Uterus (tissue), 4 donors: ENCODE data around the gene TPO. TPM values are rescaled to one million over a fixed set of nuclear protein-coding genes. Genes with fewer than 3 reads are reported as not detected.

Source experiments
- DNase-seq, 2 donors: peaks; one replicate each; pipeline ENCODE4 v3.0.0-alpha.2; 2019 to 2020
- H3K27ac ChIP-seq, 2 donors: fragments of 200-600 bp; sonication (generic); 1 replicate in 1 of 2; 2 replicates in 1 of 2; pipeline ENCODE4 v1.5.1; 2016 to 2018
- H3K27me3 ChIP-seq, 2 donors: fragments of 200-600 bp; sonication (generic); one replicate each; pipeline ENCODE4 v1.5.1; 2018 to 2019; ENCODE audit warnings: control low read depth in 1 of 2
- H3K36me3 ChIP-seq, 2 donors: fragments of 200-600 bp; sonication (generic); one replicate each; pipeline ENCODE4 v1.5.1; 2019; ENCODE audit warnings: control low read depth in 1 of 2
- H3K4me1 ChIP-seq, 2 donors: fragments of 200-600 bp; sonication (generic); one replicate each; pipeline ENCODE4 v1.5.1; 2018 to 2019; ENCODE audit warnings: control low read depth in 1 of 2
- H3K4me3 ChIP-seq, 2 donors: fragments of 200-600 bp; sonication (generic); 1 replicate in 1 of 2; 2 replicates in 1 of 2; pipeline ENCODE4 v1.5.1; 2018 to 2019; ENCODE audit warnings: mild to moderate bottlenecking in 1 of 2
- H3K9me3 ChIP-seq, 2 donors: fragments of 200-600 bp; sonication (generic); one replicate each; pipeline ENCODE4 v1.5.1; 2019; ENCODE audit warnings: control low read depth in 1 of 2
- POLR2A ChIP-seq, 2 donors: fragments of 450-650 bp; IDR thresholded peaks; one replicate each; pipeline ENCODE4 v1.6.1; 2016; ENCODE audit warnings: antibody characterized with exemption in 2 of 2, mild to moderate bottlenecking in 1 of 2, moderate library complexity in 1 of 2
- intact Hi-C: fragments of 100-400 bp; cut with DNase I; formaldehyde crosslinking; loops from one replicate; pipeline ENCODE4 v1.15.1; 2023; ENCODE audit warnings: low total_unique reads
- total RNA-seq, 4 donors: library from RNA; depleted of rRNA in 3 of 4; stranded (reverse); fragments of >200 nt in 3 of 4; gene quantifications; one replicate each; pipeline versions ENCODE4 v1.1.0 to v1.2.4, GENCODE V29; 2014 to 2023
- TF ChIP-seq, protein P1 (sequence below), 4 experiments: fragments of 200-600 bp in 2 of 4; fragments of 450-650 bp in 2 of 4; sonication (generic) in 2 of 4; IDR thresholded peaks; one replicate each; pipeline ENCODE4 v1.5.1; 2016 to 2019; ENCODE audit warnings: antibody characterized with exemption in 4 of 4, mild to moderate bottlenecking in 2 of 4, moderate library complexity in 1 of 4
- donor health status: DM: yes; HTN: yes; CAD: no.

TPO gene
- total RNA-seq, 4 donors from 2014 or later = 4.4 TPM; not detected in 3

DNA sequence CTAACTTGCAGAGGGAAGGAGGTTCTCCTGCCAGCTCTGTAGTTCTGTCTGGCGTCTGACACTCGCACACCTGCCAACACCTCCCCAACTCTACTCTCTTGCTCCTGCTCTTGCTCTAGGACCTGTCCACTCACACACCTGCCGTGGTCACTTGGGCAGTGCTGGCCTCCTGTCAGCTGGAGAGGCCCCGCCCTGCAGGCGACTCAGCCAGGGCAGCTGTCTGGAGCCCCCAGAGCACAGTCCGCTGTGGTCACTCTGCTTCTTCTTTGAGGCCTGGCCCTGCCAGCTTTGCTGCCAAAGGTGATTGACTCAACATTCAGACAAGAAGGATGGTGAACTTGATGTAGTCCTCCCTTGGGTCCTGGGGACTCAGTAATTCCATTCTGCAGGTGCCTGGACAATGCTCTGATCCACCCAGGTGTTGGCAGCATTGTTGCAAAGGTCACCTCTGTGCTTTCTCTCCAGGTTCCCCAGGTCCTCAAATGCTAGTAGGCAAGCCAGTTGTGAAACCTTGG lies 18.7 kb downstream of the TPO start:
- TF ChIP-seq, protein P1, sequence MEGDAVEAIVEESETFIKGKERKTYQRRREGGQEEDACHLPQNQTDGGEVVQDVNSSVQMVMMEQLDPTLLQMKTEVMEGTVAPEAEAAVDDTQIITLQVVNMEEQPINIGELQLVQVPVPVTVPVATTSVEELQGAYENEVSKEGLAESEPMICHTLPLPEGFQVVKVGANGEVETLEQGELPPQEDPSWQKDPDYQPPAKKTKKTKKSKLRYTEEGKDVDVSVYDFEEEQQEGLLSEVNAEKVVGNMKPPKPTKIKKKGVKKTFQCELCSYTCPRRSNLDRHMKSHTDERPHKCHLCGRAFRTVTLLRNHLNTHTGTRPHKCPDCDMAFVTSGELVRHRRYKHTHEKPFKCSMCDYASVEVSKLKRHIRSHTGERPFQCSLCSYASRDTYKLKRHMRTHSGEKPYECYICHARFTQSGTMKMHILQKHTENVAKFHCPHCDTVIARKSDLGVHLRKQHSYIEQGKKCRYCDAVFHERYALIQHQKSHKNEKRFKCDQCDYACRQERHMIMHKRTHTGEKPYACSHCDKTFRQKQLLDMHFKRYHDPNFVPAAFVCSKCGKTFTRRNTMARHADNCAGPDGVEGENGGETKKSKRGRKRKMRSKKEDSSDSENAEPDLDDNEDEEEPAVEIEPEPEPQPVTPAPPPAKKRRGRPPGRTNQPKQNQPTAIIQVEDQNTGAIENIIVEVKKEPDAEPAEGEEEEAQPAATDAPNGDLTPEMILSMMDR (IDR thresholded peaks at IDR 0.05) = no peak
- TF ChIP-seq POLR2A (IDR thresholded peaks at IDR 0.05) = no peak
- DNase-seq = no peak
- intact Hi-C loops = no loop called here

DNA sequence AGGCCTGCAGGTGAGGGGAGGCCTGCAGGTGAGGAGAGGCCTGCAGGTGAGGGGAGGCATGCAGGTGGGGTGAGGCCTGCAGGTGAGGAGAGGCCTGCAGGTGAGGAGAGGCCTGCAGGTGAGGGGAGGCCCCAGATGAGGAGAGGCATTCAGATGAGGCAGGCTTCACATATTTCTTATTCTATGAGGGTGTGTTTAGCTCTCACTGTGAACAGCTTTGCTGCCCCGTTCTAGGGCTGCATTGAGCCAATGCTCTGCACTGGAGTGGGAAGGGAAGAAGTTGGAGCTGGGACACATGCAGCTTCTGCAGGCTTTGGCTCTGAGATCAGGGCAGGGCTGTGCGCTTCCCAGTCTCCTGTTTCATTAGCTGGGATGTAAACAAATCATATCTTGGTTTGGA lies 19.5 kb downstream of the TPO start:
- intact Hi-C loops = no loop called here
- no peaks in the 10 kb centered on the region for H3K9me3 ChIP-seq
- H3K4me1 ChIP-seq = no peaks in the 10 kb centered on the region
- no peaks in the 10 kb centered on the region for H3K36me3 ChIP-seq
- H3K27ac ChIP-seq = no peak overlapping the region
- DNase-seq = no peak
- no peak overlapping the region for H3K4me3 ChIP-seq
- no peaks in the 10 kb centered on the region for H3K27me3 ChIP-seq
- TF ChIP-seq POLR2A (IDR thresholded peaks at IDR 0.05) = no peak
- TF ChIP-seq, protein P1 (IDR thresholded peaks at IDR 0.05) = no peak

More for the DNA sequence above, 18.7 kb downstream of the TPO start:
- H3K36me3 ChIP-seq = no peaks in the 10 kb centered on the region
- H3K4me1 ChIP-seq = no peaks in the 10 kb centered on the region
- no peaks in the 10 kb centered on the region for H3K9me3 ChIP-seq
- no peaks in the 10 kb centered on the region for H3K27me3 ChIP-seq
- no peak overlapping the region for H3K4me3 ChIP-seq
- H3K27ac ChIP-seq = no peak overlapping the region

DNA sequence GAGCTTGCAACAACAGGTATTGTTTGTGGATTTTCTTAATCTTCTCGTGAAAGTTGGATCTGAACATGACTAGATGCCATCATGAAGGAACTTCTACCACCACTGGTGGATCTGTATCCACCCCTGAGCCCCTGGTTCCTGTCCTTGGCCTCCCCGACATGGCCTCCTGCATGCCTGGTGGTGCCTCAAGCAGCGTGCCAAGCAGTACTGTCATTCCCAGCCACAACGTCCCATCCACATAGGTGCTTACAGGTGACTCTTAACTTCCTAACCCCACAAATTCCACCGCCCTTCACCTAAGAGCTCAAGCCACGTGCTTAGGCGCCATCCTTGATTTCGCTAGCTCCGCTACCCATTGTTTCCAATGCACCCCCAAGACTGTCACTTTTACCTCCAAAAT lies 23.1 kb downstream of the TPO start:
- H3K4me3 ChIP-seq = no peak overlapping the region
- no peaks in the 10 kb centered on the region for H3K27me3 ChIP-seq
- intact Hi-C loops = no loop called here
- H3K36me3 ChIP-seq = no peaks in the 10 kb centered on the region
- no peak for DNase-seq
- TF ChIP-seq POLR2A (IDR thresholded peaks at IDR 0.05) = no peak
- TF ChIP-seq, protein P1 (IDR thresholded peaks at IDR 0.05) = no peak
- no peak overlapping the region for H3K27ac ChIP-seq
- no peaks in the 10 kb centered on the region for H3K9me3 ChIP-seq
- no peaks in the 10 kb centered on the region for H3K4me1 ChIP-seq

DNA sequence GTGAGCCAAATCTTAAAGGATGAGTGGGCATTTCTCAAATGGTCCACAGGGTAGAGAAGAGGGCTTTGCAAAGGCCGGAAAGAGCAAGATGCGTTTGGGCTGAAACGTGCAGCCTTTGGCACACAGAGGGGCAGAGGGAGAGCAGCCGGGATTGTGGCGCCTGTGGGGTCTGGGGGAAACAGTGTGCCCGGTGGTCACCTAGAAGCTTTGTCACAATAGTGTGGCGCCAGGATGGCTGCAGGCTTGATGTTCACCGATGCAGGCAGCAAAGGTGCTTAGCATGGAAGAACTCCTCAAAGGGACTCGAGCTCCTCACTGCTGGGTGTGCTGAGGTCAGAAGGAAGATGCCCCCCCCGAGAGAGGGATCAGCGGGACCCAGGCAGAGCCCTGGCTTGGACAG lies 23.8 kb downstream of the TPO start:
- no peaks in the 10 kb centered on the region for H3K9me3 ChIP-seq
- no peak for DNase-seq
- TF ChIP-seq POLR2A (IDR thresholded peaks at IDR 0.05) = no peak
- TF ChIP-seq, protein P1 (IDR thresholded peaks at IDR 0.05) = no peak
- no peak overlapping the region for H3K4me3 ChIP-seq
- no peak overlapping the region for H3K27ac ChIP-seq
- intact Hi-C loops = no loop called here
- H3K36me3 ChIP-seq = no peaks in the 10 kb centered on the region
- H3K27me3 ChIP-seq = no peaks in the 10 kb centered on the region
- no peaks in the 10 kb centered on the region for H3K4me1 ChIP-seq

DNA sequence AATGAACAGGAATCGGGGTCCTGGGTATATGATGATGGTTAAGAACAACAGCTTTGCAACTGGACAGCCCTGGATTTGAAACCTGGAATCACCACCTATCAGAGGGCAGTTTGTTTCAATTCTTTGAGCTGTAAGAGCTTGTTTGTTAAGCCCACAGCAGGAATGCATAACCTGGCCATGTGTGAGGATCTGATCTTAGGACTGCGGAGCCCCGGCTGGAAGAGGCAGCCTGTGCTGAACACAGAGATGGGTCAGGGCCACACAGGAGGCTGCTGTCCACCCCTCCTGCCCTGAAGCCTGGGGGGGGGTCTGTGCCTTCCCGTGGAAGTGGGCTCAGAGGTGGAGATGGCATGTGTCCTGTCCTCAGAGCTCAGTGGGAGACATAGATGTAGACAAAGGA lies 24.3 kb downstream of the TPO start:
- DNase-seq = no peak
- H3K27ac ChIP-seq = no peak overlapping the region
- H3K27me3 ChIP-seq = no peaks in the 10 kb centered on the region
- no peaks in the 10 kb centered on the region for H3K4me1 ChIP-seq
- no peak overlapping the region for H3K4me3 ChIP-seq
- TF ChIP-seq, protein P1 (IDR thresholded peaks at IDR 0.05) = no peak
- no peak for TF ChIP-seq POLR2A (IDR thresholded peaks at IDR 0.05)
- intact Hi-C loops = no loop called here
- H3K36me3 ChIP-seq = no peaks in the 10 kb centered on the region
- no peaks in the 10 kb centered on the region for H3K9me3 ChIP-seq
